Measurements from ENCODE around the gene IFFO2. TPM values are rescaled to one million over a fixed set of nuclear protein-coding genes. Genes with fewer than 3 reads are reported as not detected.

IFFO2 gene
- total and polyA plus RNA-seq, 2 of the 13 experiments (the other 11 are each of a cell fraction or from before 2014, with no cell fraction given) = 7.3 to 16.7 TPM

DNA sequence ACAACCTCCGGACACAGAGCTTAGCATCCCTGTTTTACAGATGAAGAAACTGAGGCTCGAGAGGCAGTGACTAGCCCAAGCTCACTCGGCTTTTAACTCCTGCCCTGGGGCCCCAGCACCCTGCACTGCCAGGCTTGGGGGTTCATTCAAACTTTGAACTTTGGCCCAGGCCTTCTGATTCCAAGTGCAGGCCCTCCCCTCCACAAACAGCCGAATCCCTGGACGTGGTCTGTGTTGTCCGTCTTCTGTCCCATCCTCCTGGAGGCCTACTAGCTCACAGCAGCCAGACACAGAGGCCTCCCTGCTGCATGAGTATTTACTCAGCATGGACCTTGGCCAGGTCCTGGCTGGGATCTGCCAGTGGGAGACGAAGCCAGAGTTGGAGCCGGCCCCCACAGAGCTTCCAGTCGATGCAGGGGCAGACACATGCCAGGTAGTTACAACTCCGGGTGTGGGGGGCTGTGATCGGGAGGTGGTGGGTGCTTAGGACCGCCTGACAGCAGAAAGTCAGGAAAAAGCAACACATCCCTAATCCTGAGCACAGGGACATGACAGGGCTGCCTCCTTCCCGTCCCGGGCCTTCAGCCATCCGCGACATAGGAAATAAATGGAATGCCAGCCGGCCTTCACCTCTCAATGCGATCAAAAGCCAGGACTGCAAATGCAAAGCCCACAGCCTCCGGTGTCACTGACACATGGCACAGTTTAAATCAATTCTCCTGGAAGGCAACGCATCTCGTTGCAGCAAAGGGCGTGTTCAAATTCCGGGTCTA lies 7.4 kb downstream of the IFFO2 start (continued):
- TF ChIP-seq NCOR1 (IDR thresholded peaks at IDR 0.05; ENCODE audit: borderline replicate concordance, low read length) (peak; percentile 76), HNF1B (CRISPR knock-in tag; IDR thresholded peaks at IDR 0.05) (peak; percentile 88; the same call in 1 of the 2 replicates), ZNF263 (CRISPR knock-in tag; IDR thresholded peaks at IDR 0.05) (peak; percentile 64; the same call in 1 of the 2 replicates), SALL2 (CRISPR knock-in tag; IDR thresholded peaks at IDR 0.05) (peak; percentile 92), SMAD1 (CRISPR knock-in tag; IDR thresholded peaks at IDR 0.05; ENCODE audit: borderline replicate concordance, low read depth) (peak; percentile 82; the same call in 1 of the 2 replicates), ZNF687 (CRISPR knock-in tag; IDR thresholded peaks at IDR 0.05) (peak; percentile 100), HNF4A (CRISPR knock-in tag; IDR thresholded peaks at IDR 0.05) (peak; percentile 99), ZNF232 (CRISPR knock-in tag; IDR thresholded peaks at IDR 0.05; ENCODE audit: borderline replicate concordance) (peak; percentile 77; the same call in 1 of the 2 replicates)
- TF ChIP-seq, protein P1, sequence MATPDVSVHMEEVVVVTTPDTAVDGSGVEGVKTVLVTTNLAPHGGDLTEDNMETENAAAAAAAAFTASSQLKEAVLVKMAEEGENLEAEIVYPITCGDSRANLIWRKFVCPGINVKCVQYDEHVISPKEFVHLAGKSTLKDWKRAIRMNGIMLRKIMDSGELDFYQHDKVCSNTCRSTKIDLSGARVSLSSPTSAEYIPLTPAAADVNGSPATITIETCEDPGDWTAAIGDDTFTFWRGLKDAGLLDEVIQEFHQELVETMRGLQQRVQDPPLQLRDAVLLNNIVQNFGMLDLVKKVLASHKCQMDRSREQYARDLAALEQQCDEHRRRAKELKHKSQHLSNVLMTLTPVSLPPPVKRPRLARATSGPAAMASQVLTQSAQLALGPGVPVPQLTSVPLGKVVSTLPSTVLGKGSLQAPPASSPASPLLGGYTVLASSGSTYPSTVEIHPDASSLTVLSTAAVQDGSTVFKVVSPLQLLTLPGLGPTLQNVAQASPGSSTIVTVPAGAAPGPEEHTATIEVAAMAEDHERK (CRISPR knock-in tag; IDR thresholded peaks at IDR 0.05; ENCODE audit: low read depth) = no peak
- TF ChIP-seq, protein P2, sequence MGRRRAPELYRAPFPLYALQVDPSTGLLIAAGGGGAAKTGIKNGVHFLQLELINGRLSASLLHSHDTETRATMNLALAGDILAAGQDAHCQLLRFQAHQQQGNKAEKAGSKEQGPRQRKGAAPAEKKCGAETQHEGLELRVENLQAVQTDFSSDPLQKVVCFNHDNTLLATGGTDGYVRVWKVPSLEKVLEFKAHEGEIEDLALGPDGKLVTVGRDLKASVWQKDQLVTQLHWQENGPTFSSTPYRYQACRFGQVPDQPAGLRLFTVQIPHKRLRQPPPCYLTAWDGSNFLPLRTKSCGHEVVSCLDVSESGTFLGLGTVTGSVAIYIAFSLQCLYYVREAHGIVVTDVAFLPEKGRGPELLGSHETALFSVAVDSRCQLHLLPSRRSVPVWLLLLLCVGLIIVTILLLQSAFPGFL (CRISPR knock-in tag; IDR thresholded peaks at IDR 0.05) = no peak
- TF ChIP-seq, protein P3, sequence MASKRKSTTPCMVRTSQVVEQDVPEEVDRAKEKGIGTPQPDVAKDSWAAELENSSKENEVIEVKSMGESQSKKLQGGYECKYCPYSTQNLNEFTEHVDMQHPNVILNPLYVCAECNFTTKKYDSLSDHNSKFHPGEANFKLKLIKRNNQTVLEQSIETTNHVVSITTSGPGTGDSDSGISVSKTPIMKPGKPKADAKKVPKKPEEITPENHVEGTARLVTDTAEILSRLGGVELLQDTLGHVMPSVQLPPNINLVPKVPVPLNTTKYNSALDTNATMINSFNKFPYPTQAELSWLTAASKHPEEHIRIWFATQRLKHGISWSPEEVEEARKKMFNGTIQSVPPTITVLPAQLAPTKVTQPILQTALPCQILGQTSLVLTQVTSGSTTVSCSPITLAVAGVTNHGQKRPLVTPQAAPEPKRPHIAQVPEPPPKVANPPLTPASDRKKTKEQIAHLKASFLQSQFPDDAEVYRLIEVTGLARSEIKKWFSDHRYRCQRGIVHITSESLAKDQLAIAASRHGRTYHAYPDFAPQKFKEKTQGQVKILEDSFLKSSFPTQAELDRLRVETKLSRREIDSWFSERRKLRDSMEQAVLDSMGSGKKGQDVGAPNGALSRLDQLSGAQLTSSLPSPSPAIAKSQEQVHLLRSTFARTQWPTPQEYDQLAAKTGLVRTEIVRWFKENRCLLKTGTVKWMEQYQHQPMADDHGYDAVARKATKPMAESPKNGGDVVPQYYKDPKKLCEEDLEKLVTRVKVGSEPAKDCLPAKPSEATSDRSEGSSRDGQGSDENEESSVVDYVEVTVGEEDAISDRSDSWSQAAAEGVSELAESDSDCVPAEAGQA (IDR thresholded peaks at IDR 0.05; ENCODE audit: low read depth) = peak; percentile 33; the same call in 1 of the 2 replicates
- TF ChIP-seq, protein P3 (CRISPR knock-in tag; IDR thresholded peaks at IDR 0.05; ENCODE audit: borderline replicate concordance) = no peak
